Ovary (tissue), 9 donors: Measurements from ENCODE around the gene EDDM3A. TPM values are rescaled to one million over a fixed set of nuclear protein-coding genes. Genes with fewer than 3 reads are reported as not detected.

Source experiments
- DNase-seq, 5 donors: peaks; one replicate each; pipeline ENCODE4 v3.0.0-alpha.2; 2019 to 2020
- H3K27ac ChIP-seq, 2 donors: fragments of 200-600 bp; one replicate each; pipeline versions ENCODE4 v1.5.1 to v1.8.0; 2019 to 2022
- H3K27me3 ChIP-seq: fragments of 200-600 bp; one replicate; pipeline ENCODE4 v1.8.0; 2022
- H3K36me3 ChIP-seq: fragments of 200-600 bp; sonication (generic); one replicate; pipeline ENCODE4 v1.5.1; 2019
- H3K4me1 ChIP-seq: one replicate; pipeline ENCODE4 v1.8.1; 2013; ENCODE audit warnings: mild to moderate bottlenecking, moderate library complexity; ENCODE audit not compliant: insufficient read depth
- H3K4me3 ChIP-seq: fragments of 200-600 bp; sonication (generic); one replicate; pipeline ENCODE4 v1.5.1; 2017
- H3K9me3 ChIP-seq, 2 donors: fragments of 200-600 bp in 1 of 2; sonication (generic) in 1 of 2; one replicate each; pipeline versions ENCODE4 v1.5.1 to v1.8.1; 2013 to 2019; ENCODE audit warnings: mild to moderate bottlenecking in 1 of 2, moderate library complexity in 1 of 2
- EP300 ChIP-seq: sonication (generic); formaldehyde crosslinking; IDR thresholded peaks from one replicate; pipeline ENCODE4 v1.6.1; 2017; ENCODE audit warnings: antibody characterized with exemption
- POLR2A ChIP-seq: fragments of 450-650 bp; IDR thresholded peaks from one replicate; pipeline ENCODE4 v1.6.1; 2017; ENCODE audit warnings: antibody characterized with exemption, mild to moderate bottlenecking, moderate library complexity
- WGBS, 3 donors: extraction: QIAGEN DNeasy Blood & Tissue Kit in 1 of 3; methylation state at CpG; one replicate each; pipeline versions ENCODE4 v1.1.5 to v1.1.7; 2013 to 2017; 5-methylcytosine and 5-hydroxymethylcytosine counted together
- intact Hi-C, 4 donors: fragments of 100-400 bp; cut with DNase I; formaldehyde crosslinking; loops; one replicate each; pipeline versions ENCODE4 v1.11.0 to v1.15.1; 2022 to 2023
- polyA plus RNA-seq, 2 donors: library from polyadenylated mRNA; stranded (reverse); fragments of 200-250 nt in 1 of 2; fragments of 350-450 nt in 1 of 2; fragmentation: Illumina TruSeq in 1 of 2; extraction: RNeasy Lipid Tissue Mini Kit (QIAGEN cat#74804) in 1 of 2; gene quantifications; one replicate each; pipeline ENCODE4 v1.2.3, GENCODE V29; 2013 to 2014
- total RNA-seq, 7 donors: library from RNA; depleted of rRNA in 2 of 7; stranded (reverse); fragments of >200 nt in 2 of 7; fragmentation: NEBNext Ultra II Directional in 3 of 7; extraction: Animal tissue kit (Norgen Biotek cat#: 25700) in 3 of 7; gene quantifications; one replicate each; pipeline versions ENCODE4 v1.1.0 to v1.2.4, GENCODE V29; 2016 to 2023
- TF ChIP-seq, protein P1 (sequence below), 3 donors: fragments of 450-650 bp in 2 of 3; fragments of 200-600 bp in 1 of 3; IDR thresholded peaks; one replicate each; pipeline versions ENCODE4 v1.5.1 to v1.8.0; 2016 to 2022; ENCODE audit warnings: antibody characterized with exemption in 3 of 3, mild to moderate bottlenecking in 1 of 3
- donor health status: DM: no; HTN: no; CAD: no; lungs with moderate emphysema.
- donor health status: DM: no; HTN: no; CAD: no.
- donor health status: Bipolar disorder and iron deficiency.
- donor health status: DM: yes; HTN: yes; CAD: no.
- donor health status: DM: no; HTN: no; CAD: no.
- donor health status: DM: yes; HTN: yes; CAD: no.

EDDM3A gene
- total and polyA plus RNA-seq, 9 donors: not detected

- Histone ChIP-seq H3K36me3 (no peaks in the 10 kb centered on the region), H3K27ac (no peak overlapping the region), H3K4me1 (no peaks in the 10 kb centered on the region), H3K4me3 (no peak overlapping the region), H3K9me3 (no peaks in the 10 kb centered on the region), H3K27me3 (no peaks in the 10 kb centered on the region)
- 90 to 93% (median 92%) methylated on average over 4 of the region's 4 CpGs for WGBS, 3 donors
- intact Hi-C loops: no loop called here
- TF ChIP-seq POLR2A (no peak), EP300 (no peak)
- DNase-seq: no peak
Measured at GRCh38 chr14:20792556-20792955, 46.9 kb downstream of the EDDM3A start.

GRCh38 chr14:20794644-20795369, 49.1 kb downstream of the EDDM3A start:
- H3K4me1 ChIP-seq: peaks cover 2% of the 10 kb centered on the region
- WGBS, 3 donors: 74 to 81% (median 77%) methylated on average over 7 of the region's 7 CpGs
- no peak for DNase-seq
- H3K36me3 ChIP-seq: no peaks in the 10 kb centered on the region
- H3K9me3 ChIP-seq: no peaks in the 10 kb centered on the region
- intact Hi-C loops: no loop called here
- no peaks in the 10 kb centered on the region for H3K27me3 ChIP-seq
- no peak overlapping the region for H3K4me3 ChIP-seq
- TF ChIP-seq, protein P1, sequence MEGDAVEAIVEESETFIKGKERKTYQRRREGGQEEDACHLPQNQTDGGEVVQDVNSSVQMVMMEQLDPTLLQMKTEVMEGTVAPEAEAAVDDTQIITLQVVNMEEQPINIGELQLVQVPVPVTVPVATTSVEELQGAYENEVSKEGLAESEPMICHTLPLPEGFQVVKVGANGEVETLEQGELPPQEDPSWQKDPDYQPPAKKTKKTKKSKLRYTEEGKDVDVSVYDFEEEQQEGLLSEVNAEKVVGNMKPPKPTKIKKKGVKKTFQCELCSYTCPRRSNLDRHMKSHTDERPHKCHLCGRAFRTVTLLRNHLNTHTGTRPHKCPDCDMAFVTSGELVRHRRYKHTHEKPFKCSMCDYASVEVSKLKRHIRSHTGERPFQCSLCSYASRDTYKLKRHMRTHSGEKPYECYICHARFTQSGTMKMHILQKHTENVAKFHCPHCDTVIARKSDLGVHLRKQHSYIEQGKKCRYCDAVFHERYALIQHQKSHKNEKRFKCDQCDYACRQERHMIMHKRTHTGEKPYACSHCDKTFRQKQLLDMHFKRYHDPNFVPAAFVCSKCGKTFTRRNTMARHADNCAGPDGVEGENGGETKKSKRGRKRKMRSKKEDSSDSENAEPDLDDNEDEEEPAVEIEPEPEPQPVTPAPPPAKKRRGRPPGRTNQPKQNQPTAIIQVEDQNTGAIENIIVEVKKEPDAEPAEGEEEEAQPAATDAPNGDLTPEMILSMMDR (IDR thresholded peaks at IDR 0.05): no peak
- TF ChIP-seq POLR2A (no peak), EP300 (no peak)
- H3K27ac ChIP-seq: no peak overlapping the region

DNA sequence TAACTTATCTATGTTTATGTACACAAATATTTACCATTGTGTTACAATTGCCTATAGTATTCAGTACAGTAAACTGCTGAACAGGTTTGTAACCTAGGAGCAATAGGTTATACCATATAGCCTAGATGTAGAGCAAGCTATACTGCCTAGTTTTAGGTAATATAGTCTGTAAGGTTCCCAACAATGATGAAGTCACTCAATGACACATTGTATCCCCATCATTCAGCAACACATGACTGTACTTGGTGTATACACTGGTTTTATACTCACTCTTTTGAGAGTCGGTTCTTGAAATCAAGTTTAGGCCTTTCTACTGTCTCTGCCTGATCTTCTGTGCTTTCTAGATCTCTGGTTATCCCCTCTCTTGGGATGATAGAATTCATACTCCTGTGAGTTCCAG, 51.5 kb downstream of the EDDM3A start:
- no peaks in the 10 kb centered on the region for H3K9me3 ChIP-seq
- TF ChIP-seq EP300 (no peak), POLR2A (no peak)
- TF ChIP-seq, protein P1 (IDR thresholded peaks at IDR 0.05): no peak
- H3K27me3 ChIP-seq: no peaks in the 10 kb centered on the region
- intact Hi-C loops: no loop called here
- no peaks in the 10 kb centered on the region for H3K36me3 ChIP-seq
- WGBS, 3 donors: 84 to 87% (median 87%) methylated on average over 1 of the region's 1 CpG
- no peak overlapping the region for H3K4me3 ChIP-seq
- H3K4me1 ChIP-seq: peaks cover 3% of the 10 kb centered on the region
- no peak for DNase-seq
- H3K27ac ChIP-seq: no peak overlapping the region

Other genes with a start within 250 kb of the EDDM3A start
- under 1 TPM in 5 of 7 donors, not detected in 2; 0.20 to 0.75 (median 0.53) TPM for gene RNASE10, start 240.3 kb upstream of the EDDM3A start, total RNA-seq
- gene RNASE10, start 240.3 kb upstream of the EDDM3A start, polyA plus RNA-seq: under 1 TPM in 1 of 2 donors, not detected in 1; 0.06 TPM
- not detected for gene RNASE9, start 184.8 kb upstream of the EDDM3A start, total RNA-seq
- not detected for gene RNASE9, start 184.8 kb upstream of the EDDM3A start, polyA plus RNA-seq
- gene RNASE11, start 157.9 kb upstream of the EDDM3A start, total RNA-seq: not detected
- under 1 TPM in 1 of 2 donors, not detected in 1; 0.28 TPM for gene RNASE11, start 157.9 kb upstream of the EDDM3A start, polyA plus RNA-seq
- gene RNASE12, start 154.5 kb upstream of the EDDM3A start, total RNA-seq: not detected
- gene RNASE12, start 154.5 kb upstream of the EDDM3A start, polyA plus RNA-seq: not detected
- gene OR6S1, start 104.2 kb upstream of the EDDM3A start, total RNA-seq: not detected
- gene OR6S1, start 104.2 kb upstream of the EDDM3A start, polyA plus RNA-seq: not detected
- gene RNASE4, start 61.3 kb upstream of the EDDM3A start, total RNA-seq: 100 to 1,000 TPM in 3 of 7 donors, 10 to 100 TPM in 4; 42.0 to 179 (median 97.6) TPM
- 100 to 1,000 TPM; 156 to 183 TPM for gene RNASE4, start 61.3 kb upstream of the EDDM3A start, polyA plus RNA-seq
- 10 to 100 TPM; 13.2 to 72.8 (median 39.1) TPM for gene ANG, start 57.1 kb upstream of the EDDM3A start, total RNA-seq
- gene ANG, start 57.1 kb upstream of the EDDM3A start, polyA plus RNA-seq: 10 to 100 TPM; 65.2 to 80.5 TPM
- gene EDDM3B, start 22.5 kb downstream of the EDDM3A start, total RNA-seq: not detected
- not detected for gene EDDM3B, start 22.5 kb downstream of the EDDM3A start, polyA plus RNA-seq
- 1 to 10 TPM; 3.1 to 7.5 (median 5.0) TPM for gene RNASE6, start 35.4 kb downstream of the EDDM3A start, total RNA-seq
- gene RNASE6, start 35.4 kb downstream of the EDDM3A start, polyA plus RNA-seq: 10 to 100 TPM in 1 of 2 donors, 1 to 10 TPM in 1; 4.7 to 30.3 TPM
- gene RNASE1, start 57.0 kb downstream of the EDDM3A start, total RNA-seq: 100 to 1,000 TPM in 6 of 7 donors, 10 to 100 TPM in 1; 62.5 to 293 (median 119) TPM
- 100 to 1,000 TPM; 203 to 985 TPM for gene RNASE1, start 57.0 kb downstream of the EDDM3A start, polyA plus RNA-seq
- gene RNASE3, start 145.5 kb downstream of the EDDM3A start, total RNA-seq: not detected
- under 1 TPM in 1 of 2 donors, not detected in 1; 0.24 TPM for gene RNASE3, start 145.5 kb downstream of the EDDM3A start, polyA plus RNA-seq
- gene RNASE2, start 209.6 kb downstream of the EDDM3A start, total RNA-seq: 1 to 10 TPM in 3 of 7 donors, under 1 TPM in 3, not detected in 1; 0.38 to 2.9 (median 0.76) TPM
- 1 to 10 TPM; 2.9 to 3.0 TPM for gene RNASE2, start 209.6 kb downstream of the EDDM3A start, polyA plus RNA-seq
- gene METTL17, start 244.1 kb downstream of the EDDM3A start, total RNA-seq: 10 to 100 TPM; 42.5 to 65.1 (median 45.7) TPM
- 10 to 100 TPM; 49.9 to 53.6 TPM for gene METTL17, start 244.1 kb downstream of the EDDM3A start, polyA plus RNA-seq